ENCODE measurements around the gene HES3.

DNA sequence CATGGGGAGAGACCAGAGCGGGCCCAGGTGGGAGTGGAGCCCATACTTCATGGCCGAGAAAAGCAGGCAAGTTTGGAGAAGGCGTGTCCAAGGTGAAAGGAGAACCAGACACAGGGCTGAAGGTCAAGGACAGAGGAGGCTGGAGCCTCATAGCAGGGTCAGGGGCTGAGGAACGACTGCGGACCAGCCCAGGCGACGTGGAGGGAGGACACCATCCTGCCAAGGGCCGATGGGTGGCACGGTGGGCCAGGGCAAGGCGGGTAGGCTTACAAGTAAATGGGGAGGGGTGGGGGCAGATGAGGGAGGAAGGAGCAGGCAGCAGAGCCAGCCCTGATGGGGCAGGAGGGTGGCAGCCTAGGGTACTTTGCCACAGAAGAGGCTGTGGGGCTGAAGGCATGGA is 35.1 kb downstream of the HES3 start:
- TF ChIP-seq POLR2A (IDR thresholded peaks at IDR 0.05): no peak
- TF ChIP-seq, protein P1, sequence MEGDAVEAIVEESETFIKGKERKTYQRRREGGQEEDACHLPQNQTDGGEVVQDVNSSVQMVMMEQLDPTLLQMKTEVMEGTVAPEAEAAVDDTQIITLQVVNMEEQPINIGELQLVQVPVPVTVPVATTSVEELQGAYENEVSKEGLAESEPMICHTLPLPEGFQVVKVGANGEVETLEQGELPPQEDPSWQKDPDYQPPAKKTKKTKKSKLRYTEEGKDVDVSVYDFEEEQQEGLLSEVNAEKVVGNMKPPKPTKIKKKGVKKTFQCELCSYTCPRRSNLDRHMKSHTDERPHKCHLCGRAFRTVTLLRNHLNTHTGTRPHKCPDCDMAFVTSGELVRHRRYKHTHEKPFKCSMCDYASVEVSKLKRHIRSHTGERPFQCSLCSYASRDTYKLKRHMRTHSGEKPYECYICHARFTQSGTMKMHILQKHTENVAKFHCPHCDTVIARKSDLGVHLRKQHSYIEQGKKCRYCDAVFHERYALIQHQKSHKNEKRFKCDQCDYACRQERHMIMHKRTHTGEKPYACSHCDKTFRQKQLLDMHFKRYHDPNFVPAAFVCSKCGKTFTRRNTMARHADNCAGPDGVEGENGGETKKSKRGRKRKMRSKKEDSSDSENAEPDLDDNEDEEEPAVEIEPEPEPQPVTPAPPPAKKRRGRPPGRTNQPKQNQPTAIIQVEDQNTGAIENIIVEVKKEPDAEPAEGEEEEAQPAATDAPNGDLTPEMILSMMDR (IDR thresholded peaks at IDR 0.05): no peak

Data from uterus (tissue), 2 donors.